T-helper 17 cell (primary cell): ENCODE results near the gene CBLIF. TPM values are rescaled to one million over a fixed set of nuclear protein-coding genes. Genes with fewer than 3 reads are reported as not detected.
"Not testable (repeated sequence)": the region's sequence is repeated elsewhere in the genome, so short reads cannot be mapped to it uniquely, and the experiment has no call there.

Experiments
- ATAC-seq: fragments of 150-1000 bp; cut with Tn5 transposase; 2 replicates; pipeline ENCODE4 v1.10.0; 2021; ENCODE audit warnings: mild to moderate bottlenecking, moderate library complexity
- DNase-seq, 3 donors: peaks; one replicate each; pipeline versions ENCODE4 v3.0.0 to v3.0.0-alpha.2; 2020 to 2021
- H3K9me3 ChIP-seq: one replicate; pipeline ENCODE4 v1.7.0; 2013; ENCODE audit warnings: low read length, mild to moderate bottlenecking; ENCODE audit not compliant: control insufficient read depth, poor library complexity, severe bottlenecking
- H3K27ac Mint-ChIP-seq: one replicate; pipeline ENCODE4 v1.8.0; 2022; ENCODE audit warnings: mild to moderate bottlenecking, moderate library complexity, mixed read lengths
- H3K27me3 Mint-ChIP-seq: one replicate; pipeline ENCODE4 v1.8.0; 2022; ENCODE audit warnings: mixed read lengths
- H3K36me3 Mint-ChIP-seq: one replicate; pipeline ENCODE4 v1.8.0; 2022; ENCODE audit warnings: low read depth, mixed read lengths
- H3K4me1 Mint-ChIP-seq: one replicate; pipeline ENCODE4 v1.8.0; 2022; ENCODE audit warnings: mild to moderate bottlenecking, mixed read lengths
- H3K4me3 Mint-ChIP-seq: one replicate; pipeline ENCODE4 v1.8.0; 2022; ENCODE audit warnings: mild to moderate bottlenecking, moderate library complexity, mixed read lengths
- total RNA-seq, 4 donors: library from RNA in 2 of 4; stranded (reverse) in 2 of 4; gene quantifications; one replicate each; pipeline ENCODE4 v1.2.3 and lab custom pipeline; 2022 to 2026

CBLIF gene
- total RNA-seq, result not detected
- 0 reads per million in 2 donors for total RNA-seq (lab: John Stamatoyannopoulos, UW)

DNA sequence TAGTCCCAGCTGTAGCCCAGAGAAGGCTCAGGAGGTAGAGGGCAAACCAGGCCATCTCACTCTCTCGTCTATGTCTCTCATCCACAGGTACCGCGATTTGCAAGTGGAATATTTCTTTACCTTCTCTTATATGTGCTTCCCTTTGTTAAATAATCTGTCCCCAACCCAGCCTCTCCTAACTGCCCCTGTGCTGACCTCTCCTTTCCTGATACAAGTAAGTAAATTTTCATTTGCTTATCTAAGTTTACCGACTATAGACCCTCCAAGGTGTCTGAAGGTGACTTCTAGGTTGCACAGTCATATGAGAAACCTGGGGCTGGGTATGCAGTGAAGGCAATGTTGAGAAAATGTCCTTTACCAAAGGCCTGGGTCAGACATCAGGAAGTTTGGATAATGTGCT lies at the start of gene CBLIF:
Gene CBLIF (minus strand): TSS at position 101 of the 400 bp plus-strand sequence. CDS start 46 bp downstream, at position 55.
- H3K27ac Mint-ChIP-seq, result no peak within 1 kb of the TSS
- DNase-seq (no peak), ATAC-seq (no peak)
- H3K36me3 Mint-ChIP-seq, result no peaks in the 10 kb centered on the region
- no peaks in the 10 kb centered on the region for H3K4me1 Mint-ChIP-seq
- peaks cover 18% of the 10 kb centered on the region for H3K27me3 Mint-ChIP-seq
- no peak within 1 kb of the TSS for H3K4me3 Mint-ChIP-seq
- H3K9me3 ChIP-seq, result no peaks in the 10 kb centered on the region

DNA sequence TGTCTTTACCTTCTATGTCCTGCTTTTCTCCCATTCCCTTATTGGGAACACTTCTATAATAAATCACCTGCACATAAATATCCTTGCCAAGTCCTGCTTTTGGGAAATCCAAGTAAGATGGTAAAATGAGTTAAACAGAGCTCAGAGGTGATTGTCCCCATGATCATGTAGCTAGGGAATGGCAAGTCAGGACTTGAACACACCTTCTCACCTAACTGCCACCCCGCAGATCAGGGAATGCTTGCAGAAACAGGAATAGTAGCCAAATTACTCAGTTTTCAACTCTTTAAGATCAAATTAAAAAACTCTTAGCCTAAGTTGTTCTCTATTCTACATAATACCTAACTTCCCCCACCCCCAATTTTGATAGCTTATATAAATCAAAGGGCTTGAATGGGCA lies 49.3 kb upstream of the CBLIF start:
- Mint-ChIP-seq H3K27ac (no peak overlapping the region), H3K36me3 (no peaks in the 10 kb centered on the region), H3K4me1 (no peaks in the 10 kb centered on the region), H3K27me3 (peaks cover 7% of the 10 kb centered on the region), H3K4me3 (no peak overlapping the region)
- no peak for ATAC-seq
- DNase-seq, result no peak
- no peaks in the 10 kb centered on the region for H3K9me3 ChIP-seq

DNA sequence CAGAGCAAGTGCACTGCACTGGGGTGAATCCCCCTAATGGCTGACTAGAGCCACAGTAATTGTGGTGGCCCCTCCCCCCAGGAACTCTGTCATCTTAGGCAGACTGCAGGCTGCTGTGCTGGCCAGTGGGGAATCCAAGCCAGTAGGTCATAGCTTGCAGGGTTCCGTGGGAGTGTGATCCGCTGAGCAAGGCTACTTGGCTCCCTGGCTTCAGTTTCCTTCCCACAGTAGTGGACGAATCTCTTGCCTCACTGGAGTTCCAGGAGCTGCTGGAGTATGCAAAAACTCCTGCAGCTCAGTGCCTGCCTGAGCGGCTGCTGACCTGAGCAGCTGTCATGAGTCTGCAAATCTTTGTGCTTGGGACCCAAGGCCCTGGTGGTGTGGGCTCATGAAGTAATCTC lies 46.5 kb upstream of the CBLIF start:
- no peak overlapping the region for H3K27ac Mint-ChIP-seq
- peaks cover 7% of the 10 kb centered on the region for H3K27me3 Mint-ChIP-seq
- H3K9me3 ChIP-seq, result no peaks in the 10 kb centered on the region
- no peak for ATAC-seq
- no peaks in the 10 kb centered on the region for H3K4me1 Mint-ChIP-seq
- no peak for DNase-seq
- H3K4me3 Mint-ChIP-seq, result no peak overlapping the region
- no peaks in the 10 kb centered on the region for H3K36me3 Mint-ChIP-seq

DNA sequence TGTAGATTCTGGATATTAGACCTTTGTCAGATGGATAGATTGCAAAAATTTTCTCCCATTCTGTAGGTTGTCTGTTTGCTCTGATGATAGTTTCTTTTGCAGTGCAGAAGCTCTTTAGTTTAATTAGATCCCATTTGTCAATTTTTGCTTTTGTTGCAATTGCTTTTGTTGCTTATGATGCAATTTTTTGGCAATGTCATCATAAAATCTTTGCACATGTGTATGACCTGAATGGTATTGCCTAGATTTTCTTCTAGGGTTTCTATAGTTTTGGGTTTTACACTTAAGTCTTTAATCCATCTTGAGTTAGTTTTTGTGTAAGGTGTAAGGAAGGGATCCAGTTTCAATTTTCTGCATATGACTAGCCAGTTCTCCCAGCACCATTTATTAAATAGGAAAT lies 41.9 kb upstream of the CBLIF start:
- DNase-seq, H3K4me3 Mint-ChIP-seq, H3K27ac Mint-ChIP-seq, H3K36me3 Mint-ChIP-seq, ATAC-seq, H3K4me1 Mint-ChIP-seq, H3K9me3 ChIP-seq, H3K27me3 Mint-ChIP-seq: not testable (repeated sequence)

DNA sequence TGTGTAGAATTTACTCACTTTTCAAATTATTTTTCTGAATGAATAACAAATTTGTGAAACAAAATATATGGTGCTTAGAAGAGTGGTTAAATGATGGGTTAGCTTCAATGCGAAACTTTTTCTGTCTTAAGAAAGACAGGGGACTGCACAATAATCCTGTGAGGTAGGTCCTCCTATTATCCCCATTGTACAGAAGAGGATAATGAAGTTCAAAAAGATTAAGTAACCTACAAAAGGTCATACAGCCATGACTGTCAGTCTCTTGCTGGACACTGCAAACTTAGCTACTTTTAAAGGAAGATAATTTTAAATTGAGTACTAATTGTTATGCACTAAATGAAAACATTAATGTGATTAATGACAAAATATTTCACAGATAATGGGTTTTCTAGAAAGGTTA lies 38.3 kb upstream of the CBLIF start:
- Mint-ChIP-seq H3K4me1 (no peaks in the 10 kb centered on the region), H3K27me3 (peaks cover 13% of the 10 kb centered on the region), H3K36me3 (no peaks in the 10 kb centered on the region), H3K27ac (no peak overlapping the region), H3K4me3 (no peak overlapping the region)
- DNase-seq, result no peak
- H3K9me3 ChIP-seq, result no peaks in the 10 kb centered on the region
- no peak for ATAC-seq

DNA sequence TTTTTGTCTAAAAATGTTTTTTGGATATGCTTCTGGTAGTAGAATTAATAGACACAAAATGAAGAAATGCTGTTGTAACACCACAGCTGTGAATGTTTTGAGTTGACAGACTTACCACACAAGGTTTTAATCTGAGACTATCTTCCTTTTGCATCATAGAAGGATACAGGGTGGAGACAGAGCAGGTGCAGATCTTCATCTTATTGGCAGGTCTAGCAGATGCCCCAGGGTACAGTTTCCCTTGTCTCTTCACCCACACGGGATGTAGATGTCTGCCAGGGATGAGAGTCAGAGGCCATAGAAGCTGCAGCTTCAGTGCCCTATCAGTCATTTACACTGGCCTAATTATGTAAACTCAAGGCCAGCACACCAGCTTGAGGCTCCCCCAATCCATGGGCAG lies 34.3 kb upstream of the CBLIF start:
- no peaks in the 10 kb centered on the region for H3K9me3 ChIP-seq
- no peaks in the 10 kb centered on the region for H3K4me1 Mint-ChIP-seq
- H3K27ac Mint-ChIP-seq, result no peak overlapping the region
- no peaks in the 10 kb centered on the region for H3K36me3 Mint-ChIP-seq
- no peak for ATAC-seq
- peaks cover 47% of the 10 kb centered on the region for H3K27me3 Mint-ChIP-seq
- DNase-seq, result no peak
- no peak overlapping the region for H3K4me3 Mint-ChIP-seq

DNA sequence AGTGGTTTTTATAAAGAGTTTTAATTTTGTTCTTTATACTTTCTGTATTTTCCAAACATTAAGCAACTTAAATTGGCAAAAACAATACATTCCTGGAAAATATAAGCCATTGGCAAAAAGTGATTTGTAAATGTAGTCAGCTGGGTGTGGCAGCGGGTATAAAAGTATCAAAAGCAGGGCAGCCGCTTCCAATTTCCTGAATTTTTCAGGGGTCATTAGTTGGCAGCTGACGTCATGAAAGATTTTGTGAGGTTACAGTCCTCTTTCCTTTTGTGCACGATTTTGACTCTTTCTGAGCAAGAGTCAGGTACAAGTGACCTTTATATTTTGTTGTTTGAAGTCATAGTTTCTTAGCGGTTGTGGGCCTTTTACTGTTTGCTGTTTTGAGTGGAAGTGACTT lies 33.3 kb upstream of the CBLIF start, which contains the start of gene OOSP3:
Gene OOSP3 (plus strand): TSS at position 208 of the 400 bp plus-strand sequence. CDS start 27 bp downstream, at position 235.
- DNase-seq (no peak), ATAC-seq (no peak)
- no peak within 1 kb of the TSS for H3K4me3 Mint-ChIP-seq
- no peak within 1 kb of the TSS for H3K27ac Mint-ChIP-seq
- H3K36me3 Mint-ChIP-seq, result no peaks in the 10 kb centered on the region
- H3K4me1 Mint-ChIP-seq, result no peaks in the 10 kb centered on the region
- H3K9me3 ChIP-seq, result no peaks in the 10 kb centered on the region
- H3K27me3 Mint-ChIP-seq, result peaks cover 52% of the 10 kb centered on the region

DNA sequence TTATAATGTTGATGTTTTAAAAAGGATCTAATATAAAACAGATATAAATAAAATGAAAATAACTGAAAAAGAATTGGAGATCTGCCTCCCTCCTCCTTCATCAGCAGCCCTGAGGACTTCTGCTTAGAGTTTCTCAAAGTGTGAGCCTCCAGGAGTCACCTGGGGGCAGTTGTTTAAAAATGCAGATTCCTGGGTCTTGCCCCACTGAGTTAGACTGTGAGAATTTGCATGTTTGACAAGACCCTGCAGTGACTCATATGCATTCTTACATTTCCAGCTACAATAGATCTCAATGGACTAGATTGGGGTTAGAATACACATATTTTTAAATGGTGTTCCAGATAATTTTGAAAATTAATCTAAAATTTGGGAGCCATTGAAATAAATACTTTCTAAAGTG lies 32.5 kb upstream of the CBLIF start:
- DNase-seq (no peak), ATAC-seq (no peak)
- peaks cover 52% of the 10 kb centered on the region for H3K27me3 Mint-ChIP-seq
- H3K4me1 Mint-ChIP-seq, result no peaks in the 10 kb centered on the region
- H3K27ac Mint-ChIP-seq, result no peak overlapping the region
- no peak overlapping the region for H3K4me3 Mint-ChIP-seq
- H3K36me3 Mint-ChIP-seq, result no peaks in the 10 kb centered on the region
- H3K9me3 ChIP-seq, result no peaks in the 10 kb centered on the region

DNA sequence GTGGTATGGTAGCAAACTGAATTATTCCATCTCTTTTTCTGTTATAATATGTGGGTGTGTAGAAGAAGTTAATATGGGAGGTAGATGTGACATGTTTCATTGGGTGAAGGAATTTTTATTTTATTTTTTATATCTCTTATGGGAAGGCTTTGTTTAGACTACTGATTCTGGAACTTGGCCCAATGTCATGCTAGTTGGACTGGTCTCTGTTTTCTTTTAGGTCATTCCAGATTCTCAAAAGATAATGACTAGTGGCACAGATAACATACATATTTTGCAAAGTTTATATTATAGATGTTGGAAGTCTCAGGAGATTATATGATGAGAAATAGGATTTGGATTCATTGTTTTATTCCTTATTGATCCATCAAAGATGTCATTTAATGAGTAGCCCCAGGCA lies 32.0 kb upstream of the CBLIF start:
- H3K9me3 ChIP-seq, result no peaks in the 10 kb centered on the region
- Mint-ChIP-seq H3K4me1 (no peaks in the 10 kb centered on the region), H3K27ac (no peak overlapping the region), H3K4me3 (no peak overlapping the region), H3K36me3 (no peaks in the 10 kb centered on the region), H3K27me3 (peaks cover 52% of the 10 kb centered on the region)
- ATAC-seq (no peak), DNase-seq (no peak)

DNA sequence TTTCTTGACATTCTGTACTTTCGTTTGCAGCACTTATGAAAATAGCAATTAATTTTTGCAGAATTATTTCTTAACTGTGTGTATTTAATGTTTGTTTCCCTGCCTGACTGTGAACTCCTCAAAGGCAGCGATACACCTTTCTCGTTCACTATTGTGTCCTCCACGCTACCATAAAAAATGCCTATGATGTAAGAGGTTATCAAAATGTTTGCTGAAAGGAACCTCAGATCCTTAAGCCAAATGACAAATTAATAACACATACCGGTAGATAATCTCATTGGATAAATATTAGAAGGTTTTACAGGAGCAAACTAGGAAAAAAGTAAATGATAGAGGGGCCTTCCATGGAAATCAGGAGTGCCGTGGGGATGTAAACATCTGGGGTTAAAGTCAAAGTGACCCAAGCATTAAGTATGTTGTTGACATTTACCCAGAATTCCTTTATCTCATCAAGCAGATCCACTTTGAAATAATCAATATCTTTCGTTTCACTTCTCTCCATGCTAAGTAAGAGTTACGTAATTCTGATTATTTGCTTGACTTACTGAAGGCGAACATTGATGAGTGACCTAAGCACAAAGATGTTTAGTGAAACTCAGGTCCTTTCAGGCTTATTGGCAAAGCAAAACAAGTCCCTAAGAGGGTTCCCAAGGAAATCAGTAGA lies 30.7 kb upstream of the CBLIF start:
- Mint-ChIP-seq H3K36me3 (peaks cover 4% of the 10 kb centered on the region), H3K4me3 (no peak overlapping the region), H3K27ac (no peak overlapping the region), H3K4me1 (no peaks in the 10 kb centered on the region), H3K27me3 (peaks cover 52% of the 10 kb centered on the region)
- H3K9me3 ChIP-seq, result no peaks in the 10 kb centered on the region
- ATAC-seq (no peak), DNase-seq (no peak)

DNA sequence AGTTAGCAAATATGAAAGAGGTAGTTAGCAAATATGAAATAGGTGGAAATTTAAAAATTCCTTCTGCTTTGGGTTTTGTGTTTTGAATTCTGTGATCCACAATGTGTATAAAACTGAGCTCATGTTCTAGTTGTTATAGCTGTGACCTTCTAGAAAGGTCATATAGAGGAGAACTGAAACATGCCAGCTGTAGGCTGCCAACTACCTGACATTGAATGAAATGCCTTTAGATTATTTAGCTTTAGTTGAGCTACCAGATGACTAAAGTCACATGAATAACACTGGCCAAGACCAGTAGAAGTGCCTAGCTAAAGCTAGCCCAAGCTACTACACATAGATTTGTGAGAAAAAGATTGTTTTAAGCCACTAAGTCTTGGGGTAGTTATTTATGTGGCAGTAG lies 26.8 kb upstream of the CBLIF start:
- H3K4me1 Mint-ChIP-seq, result no peaks in the 10 kb centered on the region
- H3K27me3 Mint-ChIP-seq, result peaks cover 30% of the 10 kb centered on the region
- ATAC-seq, result no peak
- no peak for DNase-seq
- no peak overlapping the region for H3K27ac Mint-ChIP-seq
- H3K4me3 Mint-ChIP-seq, result no peak overlapping the region
- H3K9me3 ChIP-seq, result no peaks in the 10 kb centered on the region
- H3K36me3 Mint-ChIP-seq, result peaks cover 4% of the 10 kb centered on the region

DNA sequence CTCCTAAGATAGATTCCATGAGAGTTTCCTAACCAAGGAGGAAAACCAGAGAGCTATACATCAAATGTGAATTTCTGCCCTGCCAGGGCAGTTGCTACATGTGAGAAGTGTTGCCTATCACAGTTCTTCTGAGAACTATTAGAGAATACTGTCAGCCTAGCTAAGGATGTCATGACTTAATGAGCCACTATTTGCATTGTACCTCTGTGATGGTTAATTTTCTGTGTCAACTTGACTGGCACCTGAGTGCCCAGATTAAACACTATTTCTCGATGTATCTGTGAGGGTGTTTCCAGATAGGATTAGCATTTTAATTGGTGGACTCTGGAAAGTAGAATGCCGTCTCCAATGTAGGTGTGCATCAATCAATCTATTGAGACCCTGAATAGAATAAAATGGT lies 22.6 kb upstream of the CBLIF start:
- Mint-ChIP-seq H3K27me3 (no peaks in the 10 kb centered on the region), H3K4me3 (no peak overlapping the region), H3K27ac (no peak overlapping the region), H3K36me3 (peaks cover 4% of the 10 kb centered on the region), H3K4me1 (no peaks in the 10 kb centered on the region)
- no peaks in the 10 kb centered on the region for H3K9me3 ChIP-seq
- DNase-seq, result no peak
- no peak for ATAC-seq

DNA sequence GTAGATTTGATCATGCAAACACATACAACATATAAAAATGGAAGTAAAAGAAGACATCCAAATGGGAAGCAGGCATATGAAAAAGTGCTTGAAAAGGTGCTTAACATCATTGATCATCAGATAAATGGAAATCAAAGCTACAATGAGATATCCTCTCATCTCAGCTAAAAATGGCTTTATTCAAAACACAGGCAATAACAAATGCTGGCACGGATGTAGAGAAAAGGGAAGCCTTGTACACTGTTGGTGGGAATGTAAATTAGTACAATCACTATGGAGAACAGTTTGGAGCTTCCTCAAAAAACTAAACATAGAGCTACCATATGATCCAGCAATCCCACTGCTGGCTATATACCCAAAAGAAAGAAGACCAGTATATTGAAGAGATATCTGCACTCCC lies 21.5 kb upstream of the CBLIF start:
- DNase-seq (no peak), ATAC-seq (no peak)
- no peak overlapping the region for H3K27ac Mint-ChIP-seq
- peaks cover 4% of the 10 kb centered on the region for H3K36me3 Mint-ChIP-seq
- no peaks in the 10 kb centered on the region for H3K9me3 ChIP-seq
- no peaks in the 10 kb centered on the region for H3K4me1 Mint-ChIP-seq
- H3K27me3 Mint-ChIP-seq, result no peaks in the 10 kb centered on the region
- no peak overlapping the region for H3K4me3 Mint-ChIP-seq

DNA sequence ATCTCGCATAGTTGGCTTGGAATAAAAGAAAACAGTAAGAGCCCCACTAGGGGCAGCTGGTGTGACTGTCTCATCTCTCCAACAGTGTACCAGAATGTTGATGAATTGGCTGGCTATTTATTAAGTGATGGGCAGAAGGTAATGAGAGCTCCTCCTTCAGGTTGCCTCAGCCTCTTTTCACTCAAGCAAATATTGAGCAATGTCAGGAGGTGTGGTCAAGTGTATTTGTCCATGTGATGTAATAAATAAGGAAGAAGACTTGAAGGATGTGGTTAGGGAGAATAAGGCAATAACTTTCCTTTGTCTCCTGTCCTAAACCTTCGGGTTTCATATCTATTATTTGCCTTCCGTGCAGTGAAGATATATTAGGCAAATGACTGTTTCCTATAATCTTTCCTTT lies 21.1 kb upstream of the CBLIF start, which contains the start of gene TCN1:
Gene TCN1 (minus strand): TSS at position 91 of the 400 bp plus-strand sequence. CDS start 17 bp downstream, at position 74.
- DNase-seq, result no peak
- Mint-ChIP-seq H3K4me1 (no peaks in the 10 kb centered on the region), H3K27me3 (no peaks in the 10 kb centered on the region), H3K4me3 (no peak within 1 kb of the TSS), H3K36me3 (peaks cover under 1% of the 10 kb centered on the region), H3K27ac (no peak within 1 kb of the TSS)
- no peaks in the 10 kb centered on the region for H3K9me3 ChIP-seq
- no peak for ATAC-seq
